HG02840 (cell line): ENCODE measurements around the gene STAMBP.

Experiments used
- ATAC-seq: cut with Tn5 transposase; IDR thresholded peaks from one replicate; pipeline ENCODE4 v1.9.1; 2021; ENCODE audit warnings: mild to moderate bottlenecking, moderate library complexity, moderate number of reproducible peaks; ENCODE audit not compliant: unreplicated experiment, low FRiP score

STAMBP gene

GRCh38 chr2:73922681-73923080, 93.9 kb downstream of the STAMBP start:
- ATAC-seq = no peak
